Measurements from ENCODE around the gene IWS1. TPM values are rescaled to one million over a fixed set of nuclear protein-coding genes. Genes with fewer than 3 reads are reported as not detected.

IWS1 gene
- total RNA-seq, 2 experiments from 2014 or later, result 24.9 to 26.0 TPM

DNA sequence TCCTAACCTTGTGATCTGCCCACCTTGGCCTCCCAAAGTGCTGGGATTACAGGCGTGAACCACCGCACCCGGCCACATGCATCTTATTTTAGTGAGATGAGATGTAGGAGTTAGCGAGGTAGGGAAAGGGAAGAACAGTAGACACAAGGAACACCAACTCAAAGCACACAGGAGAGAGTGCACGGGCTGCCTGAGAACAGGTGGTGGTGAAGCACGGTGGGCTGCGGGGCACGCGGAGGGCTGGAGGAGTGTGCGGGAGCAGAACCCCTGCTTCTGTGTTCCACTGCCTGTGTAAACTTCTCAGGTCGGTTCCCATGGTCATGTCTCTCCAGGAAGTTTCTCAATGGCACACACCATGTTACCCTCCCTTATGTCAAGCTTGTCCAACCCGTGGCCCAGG lies 69.3 kb downstream of the IWS1 start:
- Mint-ChIP-seq H3K27me3 (no peaks in the 10 kb centered on the region), H3K27ac (no peak overlapping the region), H3K9me3 (no peaks in the 10 kb centered on the region), H3K4me1 (ENCODE audit: low read depth) (peaks cover 12% of the 10 kb centered on the region), H3K36me3 (ENCODE audit: low read depth) (peaks cover 29% of the 10 kb centered on the region), H3K4me3 (no peak overlapping the region)
- peaks cover 8% of the 10 kb centered on the region for H3K4me1 ChIP-seq (ENCODE audit: insufficient read depth, low read length)
- POLR2A ChIA-PET, result no interaction called here
- H3K27me3 ChIP-seq (ENCODE audit: control insufficient read depth in 1 of 2, insufficient read depth in 2 of 2, low read length in 2 of 2), result no peaks in the 10 kb centered on the region
- no peaks in the 10 kb centered on the region for H3K9me3 ChIP-seq (ENCODE audit: control insufficient read depth in 1 of 2, insufficient read depth in 1 of 2, low read length in 2 of 2)
- no peak for ATAC-seq (ENCODE audit: poor library complexity)
- peaks cover 4% of the 10 kb centered on the region for H3K36me3 ChIP-seq (ENCODE audit: insufficient read depth, low read length)
- intact Hi-C loops (cut with DNase I, micrococcal nuclease), result no loop called here
- TF ChIP-seq, protein P1, sequence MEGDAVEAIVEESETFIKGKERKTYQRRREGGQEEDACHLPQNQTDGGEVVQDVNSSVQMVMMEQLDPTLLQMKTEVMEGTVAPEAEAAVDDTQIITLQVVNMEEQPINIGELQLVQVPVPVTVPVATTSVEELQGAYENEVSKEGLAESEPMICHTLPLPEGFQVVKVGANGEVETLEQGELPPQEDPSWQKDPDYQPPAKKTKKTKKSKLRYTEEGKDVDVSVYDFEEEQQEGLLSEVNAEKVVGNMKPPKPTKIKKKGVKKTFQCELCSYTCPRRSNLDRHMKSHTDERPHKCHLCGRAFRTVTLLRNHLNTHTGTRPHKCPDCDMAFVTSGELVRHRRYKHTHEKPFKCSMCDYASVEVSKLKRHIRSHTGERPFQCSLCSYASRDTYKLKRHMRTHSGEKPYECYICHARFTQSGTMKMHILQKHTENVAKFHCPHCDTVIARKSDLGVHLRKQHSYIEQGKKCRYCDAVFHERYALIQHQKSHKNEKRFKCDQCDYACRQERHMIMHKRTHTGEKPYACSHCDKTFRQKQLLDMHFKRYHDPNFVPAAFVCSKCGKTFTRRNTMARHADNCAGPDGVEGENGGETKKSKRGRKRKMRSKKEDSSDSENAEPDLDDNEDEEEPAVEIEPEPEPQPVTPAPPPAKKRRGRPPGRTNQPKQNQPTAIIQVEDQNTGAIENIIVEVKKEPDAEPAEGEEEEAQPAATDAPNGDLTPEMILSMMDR (IDR thresholded peaks at IDR 0.05), result no peak
- no peak overlapping the region for H3K27ac ChIP-seq (ENCODE audit: low read depth in 1 of 2, low read length in 2 of 2)
- CTCF ChIA-PET, result no interaction called here
- H3K4me3 ChIP-seq (ENCODE audit: low read length), result no peak overlapping the region
- no peak for DNase-seq

DNA sequence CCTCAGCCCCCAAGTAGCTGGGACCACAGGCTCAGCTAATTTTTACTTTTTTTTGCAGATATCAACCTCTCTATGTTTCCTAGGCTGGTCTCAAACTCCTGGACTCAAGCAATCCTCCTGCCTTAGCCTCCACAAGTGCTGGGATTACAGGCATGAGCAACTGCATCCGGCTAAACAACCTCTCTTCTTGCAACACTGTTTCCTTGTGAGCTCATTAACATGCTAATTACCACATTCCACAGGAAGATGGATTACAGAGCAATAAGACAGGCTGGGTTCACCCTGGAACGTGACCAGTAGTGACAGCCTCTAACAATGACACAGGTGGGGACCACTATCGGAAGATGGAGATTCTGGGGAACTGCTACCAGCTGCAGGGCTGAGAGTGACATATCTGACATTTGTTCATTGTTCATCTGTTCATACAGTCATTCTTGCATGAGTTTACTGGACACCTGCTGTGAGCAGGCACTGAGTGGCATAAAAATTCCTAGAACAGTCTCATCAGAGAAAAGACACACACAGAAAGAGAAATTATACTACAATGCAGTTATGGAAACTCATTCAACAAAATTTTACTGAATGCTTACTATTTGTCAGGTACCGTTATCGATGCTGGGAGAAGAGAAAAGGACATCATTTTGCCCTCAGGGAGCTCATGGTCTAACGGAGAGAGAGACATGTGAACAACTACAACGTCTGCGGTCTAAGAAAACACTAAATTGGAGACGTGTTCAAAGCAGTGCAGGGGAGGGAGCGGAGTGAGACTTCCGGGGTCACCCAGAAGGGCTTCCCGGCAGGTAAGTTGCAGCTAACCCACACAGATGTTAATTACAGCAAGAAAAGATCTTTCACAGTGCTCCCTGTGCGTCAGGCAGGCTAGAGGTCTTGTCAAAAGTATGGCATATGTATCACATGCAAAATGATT lies 70.5 kb downstream of the IWS1 start:
- intact Hi-C loops (cut with DNase I, micrococcal nuclease), result no loop called here
- H3K36me3 Mint-ChIP-seq (ENCODE audit: low read depth), result peaks cover 29% of the 10 kb centered on the region
- H3K4me3 Mint-ChIP-seq, result no peak overlapping the region
- H3K9me3 ChIP-seq (ENCODE audit: control insufficient read depth in 1 of 2, insufficient read depth in 1 of 2, low read length in 2 of 2), result no peaks in the 10 kb centered on the region
- no peaks in the 10 kb centered on the region for H3K27me3 ChIP-seq (ENCODE audit: control insufficient read depth in 1 of 2, insufficient read depth in 2 of 2, low read length in 2 of 2)
- no peaks in the 10 kb centered on the region for H3K9me3 Mint-ChIP-seq
- peaks cover 12% of the 10 kb centered on the region for H3K4me1 Mint-ChIP-seq (ENCODE audit: low read depth)
- peaks cover 4% of the 10 kb centered on the region for H3K36me3 ChIP-seq (ENCODE audit: insufficient read depth, low read length)
- POLR2A ChIA-PET, result no interaction called here
- no peak overlapping the region for H3K27ac ChIP-seq (ENCODE audit: low read depth in 1 of 2, low read length in 2 of 2)
- TF ChIP-seq, protein P1 (IDR thresholded peaks at IDR 0.05), result no peak
- H3K4me3 ChIP-seq (ENCODE audit: low read length), result no peak overlapping the region
- CTCF ChIA-PET, result no interaction called here
- H3K27me3 Mint-ChIP-seq, result no peaks in the 10 kb centered on the region
- H3K27ac Mint-ChIP-seq, result no peak overlapping the region
- peak; percentile 63 for ATAC-seq (ENCODE audit: poor library complexity)
- H3K4me1 ChIP-seq (ENCODE audit: insufficient read depth, low read length), result peaks cover 8% of the 10 kb centered on the region
- peak in 4 of 14 experiments; percentile 6 to 48 (median 26) for DNase-seq

DNA sequence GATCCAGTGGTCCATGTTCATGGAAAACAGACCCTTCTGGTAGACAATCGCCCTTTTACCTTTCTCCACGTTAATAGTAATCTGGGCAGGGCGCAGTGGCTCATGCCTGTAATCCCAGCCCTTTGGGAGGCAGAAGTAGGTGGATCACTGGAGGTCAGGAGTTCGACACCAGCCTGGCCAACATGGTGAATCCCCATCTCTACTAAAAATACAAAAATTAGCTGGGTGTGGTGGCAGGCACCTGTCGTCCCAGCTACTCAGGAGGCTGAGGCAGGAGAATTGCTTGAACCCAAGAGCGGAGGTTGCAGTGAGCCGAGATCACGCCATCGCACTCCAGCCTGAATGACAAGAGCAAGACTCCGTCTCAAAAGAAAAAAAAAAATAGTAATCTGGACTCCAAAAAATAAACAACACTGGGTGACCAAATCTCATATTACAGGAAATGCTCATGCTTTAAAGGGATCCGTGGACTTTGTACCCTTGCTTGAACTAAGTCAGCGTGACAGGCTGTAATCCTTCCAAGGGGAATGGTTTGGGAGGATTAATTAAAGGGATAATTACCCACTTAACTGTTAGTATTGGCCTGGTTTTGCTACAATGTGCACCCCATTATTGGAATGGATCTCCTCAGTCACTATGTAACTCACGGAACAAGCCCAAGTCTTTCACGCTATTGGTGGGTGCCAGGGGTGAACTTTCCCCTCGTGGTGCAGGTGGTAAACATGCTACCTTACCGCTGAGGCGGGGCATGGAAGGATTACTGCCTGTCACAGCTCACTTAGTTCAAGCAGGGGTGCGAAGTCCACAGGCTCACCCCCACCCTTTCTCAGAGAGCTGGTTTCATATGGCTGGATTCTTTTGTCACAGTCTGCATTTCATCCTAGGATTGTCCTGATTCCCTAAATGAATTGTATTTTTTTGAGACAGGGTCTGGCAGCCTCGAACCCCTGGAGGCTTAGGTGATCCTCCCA lies 71.4 kb downstream of the IWS1 start:
- CTCF ChIA-PET, result no interaction called here
- H3K27ac Mint-ChIP-seq, result no peak overlapping the region

More for the DNA sequence above, 71.4 kb downstream of the IWS1 start:
- Mint-ChIP-seq H3K9me3 (no peaks in the 10 kb centered on the region), H3K4me1 (ENCODE audit: low read depth) (peaks cover 12% of the 10 kb centered on the region), H3K27me3 (no peaks in the 10 kb centered on the region), H3K36me3 (ENCODE audit: low read depth) (peaks cover 36% of the 10 kb centered on the region), H3K4me3 (no peak overlapping the region)
- DNase-seq (no peak), ATAC-seq (ENCODE audit: poor library complexity) (no peak)
- Histone ChIP-seq H3K4me3 (ENCODE audit: low read length) (no peak overlapping the region), H3K27ac (ENCODE audit: low read depth in 1 of 2, low read length in 2 of 2) (no peak overlapping the region), H3K36me3 (ENCODE audit: insufficient read depth, low read length) (peaks cover 4% of the 10 kb centered on the region), H3K27me3 (ENCODE audit: control insufficient read depth in 1 of 2, insufficient read depth in 2 of 2, low read length in 2 of 2) (no peaks in the 10 kb centered on the region), H3K4me1 (ENCODE audit: insufficient read depth, low read length) (peaks cover 8% of the 10 kb centered on the region), H3K9me3 (ENCODE audit: control insufficient read depth in 1 of 2, insufficient read depth in 1 of 2, low read length in 2 of 2) (no peaks in the 10 kb centered on the region)
- POLR2A ChIA-PET, result no interaction called here
- intact Hi-C loops (cut with DNase I, micrococcal nuclease), result no loop called here
- TF ChIP-seq, protein P1 (IDR thresholded peaks at IDR 0.05), result no peak

Measured in CD4-positive, alpha-beta T cell (primary cell).